GM23338 (cell line): ENCODE measurements around the gene CIT. TPM values are rescaled to one million over a fixed set of nuclear protein-coding genes. Genes with fewer than 3 reads are reported as not detected.

Experiments used
- ATAC-seq: fragments of 200-7000 bp; cut with Tn5 transposase; 3 replicates; pipeline ENCODE4 v1.9.1; 2020
- DNase-seq: peaks from one replicate; pipeline ENCODE4 v3.0.0-alpha.2; 2015; ENCODE audit warnings: low spot score
- H2AFZ ChIP-seq: fragments of 200-600 bp; sonication (generic); 2 replicates; pipeline ENCODE4 v1.8.0; 2016; ENCODE audit warnings: antibody characterized with exemption, mild to moderate bottlenecking, moderate library complexity
- H3F3A ChIP-seq: fragments of 200-600 bp; sonication (generic); replicated peaks from 2 replicates; pipeline ENCODE4 v1.8.0; 2017; ENCODE audit warnings: antibody characterized with exemption, mixed run types, low read depth
- H3K27ac ChIP-seq: fragments of 200-600 bp; sonication (generic); 2 replicates; pipeline ENCODE4 v1.6.1; 2016; ENCODE audit warnings: low read depth
- H3K27me3 ChIP-seq: fragments of 200-600 bp; sonication (generic); 2 replicates; pipeline ENCODE4 v1.8.0; 2016; ENCODE audit warnings: mild to moderate bottlenecking, mixed run types, moderate library complexity; ENCODE audit not compliant: insufficient read depth
- H3K36me3 ChIP-seq: fragments of 200-600 bp; sonication (generic); 2 replicates; pipeline ENCODE4 v1.8.0; 2016; ENCODE audit warnings: mild to moderate bottlenecking; ENCODE audit not compliant: insufficient read depth
- H3K4me1 ChIP-seq: fragments of 200-600 bp; sonication (generic); 2 replicates; pipeline ENCODE4 v1.8.0; 2016; ENCODE audit warnings: mild to moderate bottlenecking, moderate library complexity; ENCODE audit not compliant: insufficient read depth
- H3K4me2 ChIP-seq: fragments of 200-600 bp; sonication (generic); 2 replicates; pipeline ENCODE4 v1.7.1; 2017; ENCODE audit warnings: mixed run types
- H3K4me3 ChIP-seq: fragments of 200-600 bp; sonication (generic); 2 replicates; pipeline ENCODE4 v1.6.1; 2016; ENCODE audit warnings: mixed run types
- H3K79me2 ChIP-seq: fragments of 200-600 bp; sonication (generic); replicated peaks from 2 replicates; pipeline ENCODE4 v1.8.0; 2017; ENCODE audit warnings: mild to moderate bottlenecking; ENCODE audit not compliant: insufficient read depth
- H3K9me2 ChIP-seq: fragments of 200-600 bp; sonication (generic); 2 replicates; pipeline ENCODE4 v1.8.0; 2017; ENCODE audit not compliant: insufficient read depth
- H4K20me1 ChIP-seq: fragments of 200-600 bp; sonication (generic); replicated peaks from 2 replicates; pipeline ENCODE4 v1.8.0; 2017; ENCODE audit warnings: mild to moderate bottlenecking; ENCODE audit not compliant: insufficient read depth
- H3K27ac Mint-ChIP-seq: 2 replicates; pipeline ENCODE4 v1.8.0; 2020; ENCODE audit warnings: inconsistent platforms, mild to moderate bottlenecking, moderate library complexity, mixed read lengths
- H3K27me3 Mint-ChIP-seq: 3 replicates; pipeline ENCODE4 v1.8.0; 2022; ENCODE audit warnings: low read depth, mild to moderate bottlenecking, moderate library complexity, mixed read lengths, inconsistent platforms; ENCODE audit not compliant: insufficient read depth, poor library complexity
- H3K36me3 Mint-ChIP-seq: 3 replicates; pipeline ENCODE4 v1.8.0; 2021; ENCODE audit warnings: low read depth, mild to moderate bottlenecking, inconsistent platforms, moderate library complexity, mixed read lengths
- H3K4me1 Mint-ChIP-seq: 3 replicates; pipeline ENCODE4 v1.8.0; 2020; ENCODE audit warnings: mild to moderate bottlenecking, inconsistent platforms, mixed read lengths
- H3K4me3 Mint-ChIP-seq: 3 replicates; pipeline ENCODE4 v1.8.0; 2021; ENCODE audit warnings: moderate library complexity, mild to moderate bottlenecking, inconsistent platforms, mixed read lengths
- H3K9me3 Mint-ChIP-seq: 3 replicates; pipeline ENCODE4 v1.8.0; 2020; ENCODE audit warnings: moderate library complexity, mild to moderate bottlenecking, inconsistent platforms, mixed read lengths
- CREB1 ChIP-seq: fragments of 250-450 bp; sonication (Bioruptor Pico); IDR thresholded peaks from 2 replicates; pipeline ENCODE4 v1.5.0; 2020; ENCODE audit warnings: low read depth, mild to moderate bottlenecking, moderate library complexity
- ETS1 ChIP-seq: IDR thresholded peaks from 2 replicates; pipeline ENCODE4 v1.6.1; 2016; ENCODE audit warnings: antibody characterized with exemption
- EZH2 ChIP-seq: fragments of 200-600 bp; sonication (generic); IDR thresholded peaks from one replicate; pipeline ENCODE4 v1.8.0; 2017; ENCODE audit warnings: antibody characterized with exemption, mild to moderate bottlenecking, low read depth; ENCODE audit not compliant: unreplicated experiment
- NANOG ChIP-seq: IDR thresholded peaks from 2 replicates; pipeline ENCODE4 v1.6.1; 2016; ENCODE audit warnings: antibody characterized with exemption, borderline replicate concordance
- POLR2AphosphoS5 ChIP-seq: IDR thresholded peaks from 2 replicates; pipeline ENCODE4 v1.6.1; 2016; ENCODE audit warnings: antibody characterized with exemption, low read depth
- ZNF114 ChIP-seq: fragments of 250-450 bp; sonication (Bioruptor Pico); IDR thresholded peaks from 2 replicates; pipeline ENCODE4 v1.5.0; 2020; ENCODE audit warnings: mild to moderate bottlenecking, moderate library complexity
- ZNF462 ChIP-seq: fragments of 250-450 bp; sonication (Bioruptor Pico); IDR thresholded peaks from 2 replicates; pipeline ENCODE4 v1.5.0; 2020; ENCODE audit warnings: mild to moderate bottlenecking, moderate library complexity
- polyA plus RNA-seq: library from polyadenylated mRNA; unstranded; fragments of >200 nt; fragmentation: Nextera tagmentation; extraction: Ambion mirVana; gene quantifications from 2 replicates; pipeline ENCODE4 v1.2.1, GENCODE V29; 2016
- total RNA-seq: library from RNA; depleted of rRNA; stranded (reverse); fragments of >200 nt; shearing (Covaris generic); gene quantifications from 2 replicates; pipeline ENCODE4 v1.2.3, GENCODE V29; 2014

Gene CIT
- total and polyA plus RNA-seq, 2 experiments from 2014 or later: 9.7 to 47.8 TPM

DNA sequence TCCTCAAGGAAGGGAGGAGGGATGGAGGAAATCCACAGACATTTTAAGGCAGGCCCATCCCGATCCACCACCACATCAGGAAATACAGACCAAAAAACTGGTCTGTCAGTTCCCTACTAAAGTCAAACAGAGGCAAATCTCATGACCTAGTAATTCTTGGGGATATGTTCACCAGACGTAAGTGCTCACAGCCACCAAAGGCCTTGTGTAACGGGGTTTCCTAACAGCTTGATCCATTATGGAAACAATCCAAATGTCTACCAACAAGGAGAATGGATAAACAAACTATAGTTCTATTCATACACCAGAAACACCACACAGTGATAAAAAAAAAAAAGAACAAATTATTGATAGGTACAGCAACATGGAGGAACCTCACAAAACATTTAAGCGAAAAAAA is 136.3 kb downstream of the CIT start:
- no peak overlapping the region for H3K4me3 Mint-ChIP-seq
- H3K4me1 Mint-ChIP-seq: no peaks in the 10 kb centered on the region
- H3K27ac Mint-ChIP-seq: no peak overlapping the region
- peaks cover 19% of the 10 kb centered on the region; the same call in 1 of the 2 replicates for H3K36me3 ChIP-seq
- peaks cover 39% of the 10 kb centered on the region for H3K36me3 Mint-ChIP-seq
- H3K4me2 ChIP-seq: no peak overlapping the region
- H3K9me2 ChIP-seq: no peaks in the 10 kb centered on the region
- H3K27me3 Mint-ChIP-seq: no peaks in the 10 kb centered on the region
- H3F3A ChIP-seq: no peaks in the 10 kb centered on the region
- TF ChIP-seq NANOG: no peak
- no peak for TF ChIP-seq ZNF114 (CRISPR knock-in tag)
- no peak for TF ChIP-seq ETS1
- no peaks in the 10 kb centered on the region for H3K4me1 ChIP-seq
- no peak for ATAC-seq
- no peaks in the 10 kb centered on the region for H3K27me3 ChIP-seq
- H4K20me1 ChIP-seq: no peaks in the 10 kb centered on the region; the same call in 1 of the 2 replicates
- no peak overlapping the region for H3K27ac ChIP-seq
- no peak overlapping the region for H3K4me3 ChIP-seq
- H3K9me3 Mint-ChIP-seq: peaks cover 13% of the 10 kb centered on the region
- no peaks in the 10 kb centered on the region for H3K79me2 ChIP-seq
- no peak overlapping the region for H2AFZ ChIP-seq
- DNase-seq: no peak

- Mint-ChIP-seq H3K9me3 (no peaks in the 10 kb centered on the region), H3K27me3 (no peaks in the 10 kb centered on the region), H3K27ac (no peak overlapping the region), H3K4me3 (no peak overlapping the region), H3K36me3 (peaks cover 25% of the 10 kb centered on the region), H3K4me1 (no peaks in the 10 kb centered on the region)
- Histone ChIP-seq H3F3A (no peaks in the 10 kb centered on the region), H4K20me1 (no peaks in the 10 kb centered on the region; the same call in 1 of the 2 replicates), H2AFZ (no peak overlapping the region), H3K4me2 (no peak overlapping the region), H3K4me3 (no peak overlapping the region), H3K27me3 (no peaks in the 10 kb centered on the region), H3K9me2 (no peaks in the 10 kb centered on the region), H3K79me2 (no peaks in the 10 kb centered on the region), H3K4me1 (no peaks in the 10 kb centered on the region), H3K27ac (no peak overlapping the region), H3K36me3 (peaks cover 5% of the 10 kb centered on the region; the same call in 1 of the 2 replicates)
- ATAC-seq (no peak), DNase-seq (no peak)
- no peak for TF ChIP-seq CREB1 (CRISPR knock-in tag)
- no peak for TF ChIP-seq POLR2AphosphoS5
- TF ChIP-seq EZH2: no peak
- TF ChIP-seq ZNF462 (CRISPR knock-in tag): no peak
Observed at GRCh38 chr12:119735079-119735478, 142.0 kb downstream of the CIT start.
